Keratinocyte (primary cell): ENCODE data around the gene PPP1CC.

Source experiments
- CTCF ChIP-seq, 3 experiments: IDR thresholded peaks in 1 of 3; conservative IDR thresholded peaks in 1 of 3; optimal IDR thresholded peaks in 1 of 3; 2 replicates in 2 of 3; 3 replicates in 1 of 3; pipeline versions ENCODE3 to v1.5.1; 2011; ENCODE audit warnings: low read length in 3 of 3, mild to moderate bottlenecking in 3 of 3, moderate library complexity in 2 of 3, control low read depth in 1 of 3, inconsistent platforms in 1 of 3; ENCODE audit not compliant: insufficient read depth in 2 of 3; ENCODE audit errors: extremely low read depth in 1 of 3
- EZH2 ChIP-seq: IDR thresholded peaks from one replicate; pipeline ENCODE4 v1.6.1; 2012; ENCODE audit warnings: inconsistent platforms, mild to moderate bottlenecking, low read length, moderate library complexity

- TF ChIP-seq CTCF (optimal IDR thresholded peaks at IDR 0.05 in 1 of 3, IDR thresholded peaks at IDR 0.05 in 1 of 3, conservative IDR thresholded peaks at IDR 0.05 in 1 of 3; ENCODE audit: extremely low read depth in 1 of 3, insufficient read depth in 2 of 3, low read length in 3 of 3), result no peak
- TF ChIP-seq EZH2, result no peak
These were observed 20.2 kb upstream of the PPP1CC start for GRCh38 chr12:110762891-110763290.
